Peyer's patch (tissue), 4 donors: ENCODE results near the gene GSTA4.

Experiments
- CTCF ChIP-seq, 6 experiments: fragments of 450-650 bp in 4 of 6; fragments of 200-600 bp in 2 of 6; sonication (generic) in 1 of 6; IDR thresholded peaks; one replicate each; pipeline ENCODE4 v1.5.1; 2017 to 2019; ENCODE audit warnings: antibody characterized with exemption in 6 of 6, mild to moderate bottlenecking in 3 of 6, moderate library complexity in 1 of 6
- POLR2A ChIP-seq, 2 donors: fragments of 450-650 bp; IDR thresholded peaks; one replicate each; pipeline ENCODE4 v1.5.1; 2017; ENCODE audit warnings: antibody characterized with exemption in 2 of 2, mild to moderate bottlenecking in 2 of 2, moderate library complexity in 2 of 2

DNA sequence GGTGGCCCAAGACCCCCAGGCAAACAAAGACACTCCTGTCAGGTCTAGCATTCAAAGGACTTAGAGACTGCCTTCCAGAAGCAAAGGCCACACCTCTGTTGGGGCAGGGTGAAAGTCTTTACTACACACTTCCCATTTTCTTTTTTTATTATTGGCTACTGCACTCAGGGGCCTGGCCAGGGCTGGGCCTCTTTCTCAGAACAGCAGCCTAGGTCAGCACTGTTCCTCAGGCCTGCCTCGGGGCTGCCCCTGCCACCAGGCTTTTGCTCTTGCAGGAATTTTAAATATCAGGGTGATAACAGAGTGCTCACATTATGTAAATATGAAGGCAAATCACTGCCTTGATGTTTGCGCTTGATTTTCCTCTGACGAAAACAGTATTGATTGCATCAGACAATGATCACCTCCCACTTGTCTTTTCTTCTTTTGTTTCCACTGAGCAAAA is 18.5 kb downstream of the GSTA4 start:
- TF ChIP-seq POLR2A (IDR thresholded peaks at IDR 0.05) (no peak), CTCF (IDR thresholded peaks at IDR 0.05) (no peak)
